ENCODE results near the gene PNPLA3. TPM values are rescaled to one million over a fixed set of nuclear protein-coding genes. Genes with fewer than 3 reads are reported as not detected.

PNPLA3 gene
- total and polyA plus RNA-seq, 7 donors = 1.3 TPM; not detected in 6

DNA sequence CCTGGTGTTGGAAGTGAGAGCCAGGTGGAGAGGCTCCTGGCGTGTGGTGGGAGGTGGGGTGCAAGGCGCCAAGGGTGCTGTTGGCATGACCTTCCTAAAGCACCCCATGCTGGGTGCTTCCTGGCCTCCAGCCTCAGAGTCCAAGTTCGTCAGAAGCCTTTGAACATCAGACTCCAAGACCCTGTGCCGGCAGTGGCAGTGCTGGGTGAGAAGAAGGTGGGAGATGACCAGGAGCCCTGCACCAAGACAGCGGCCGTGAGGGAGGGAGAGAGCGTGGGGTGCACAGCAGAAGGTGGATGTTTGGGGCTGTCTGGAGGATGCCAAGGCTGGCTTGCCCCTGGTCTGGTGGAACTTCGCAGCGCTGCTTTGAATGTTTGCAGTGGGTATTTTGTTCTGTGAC, 70.8 kb downstream of the PNPLA3 start:
- Histone ChIP-seq H3K27ac (no peak overlapping the region), H3K9me3 (no peaks in the 10 kb centered on the region), H3K4me3 (no peak overlapping the region), H3K36me3 (peaks cover 21 to 92% (median 34%) of the 10 kb centered on the region in 4 donors), H3K27me3 (no peaks in the 10 kb centered on the region), H3K4me1 (peaks cover 0 to 8% (median 0%) of the 10 kb centered on the region in 4 donors)
- 86 to 96% methylated on average over 9 of the region's 9 CpGs for WGBS, 2 donors
- no peak for TF ChIP-seq POLR2AphosphoS5 (IDR thresholded peaks at IDR 0.05)
- peak; percentile 56 for DNase-seq
- intact Hi-C loops (cut with DNase I) = loop anchor here (5.0 to 10.0 kb wide), 2 partner anchors 93 to 330 kb away; no protein-coding TSS in a partner anchor

DNA sequence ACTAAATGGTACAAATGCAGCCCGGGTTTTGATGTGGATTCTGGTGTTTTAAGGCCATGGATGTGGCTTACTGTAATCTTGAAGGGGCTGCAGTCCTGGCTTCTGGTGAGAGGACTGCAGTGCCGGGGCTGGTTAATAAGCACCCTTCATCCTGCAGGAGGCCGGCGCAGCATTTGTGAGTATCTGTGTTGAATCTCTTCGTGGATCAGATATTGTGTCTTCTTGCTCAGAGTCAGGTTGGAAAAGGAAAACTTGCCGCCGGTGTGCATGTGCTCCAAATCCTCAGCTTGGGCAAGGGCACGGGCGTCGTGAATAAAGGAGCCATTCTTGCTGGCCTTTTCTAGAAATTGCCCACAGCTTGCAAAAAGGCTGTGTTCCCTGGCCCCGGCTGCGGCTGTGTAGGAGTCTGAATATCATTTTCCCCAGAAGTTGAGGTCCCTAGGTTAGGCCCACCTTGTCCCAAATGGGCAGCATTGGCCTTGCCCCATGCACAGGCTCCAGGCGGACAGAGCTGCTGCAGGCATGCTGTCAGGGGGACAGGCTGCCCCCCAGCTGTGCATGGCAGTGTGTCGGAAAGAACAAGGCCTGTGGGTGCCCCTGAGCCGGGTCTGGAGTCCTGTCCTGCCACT, 71.6 kb downstream of the PNPLA3 start:
- peak; percentile 58 for DNase-seq
- Histone ChIP-seq H3K27ac (no peak overlapping the region), H3K4me1 (peaks cover 0 to 8% (median 0%) of the 10 kb centered on the region in 4 donors), H3K36me3 (peaks cover 14 to 89% (median 28%) of the 10 kb centered on the region in 4 donors), H3K9me3 (no peaks in the 10 kb centered on the region), H3K27me3 (no peaks in the 10 kb centered on the region), H3K4me3 (no peak overlapping the region)
- TF ChIP-seq EP300 (IDR thresholded peaks at IDR 0.05) = no peak
- TF ChIP-seq POLR2A (IDR thresholded peaks at IDR 0.05) = no peak
- TF ChIP-seq, protein P1, sequence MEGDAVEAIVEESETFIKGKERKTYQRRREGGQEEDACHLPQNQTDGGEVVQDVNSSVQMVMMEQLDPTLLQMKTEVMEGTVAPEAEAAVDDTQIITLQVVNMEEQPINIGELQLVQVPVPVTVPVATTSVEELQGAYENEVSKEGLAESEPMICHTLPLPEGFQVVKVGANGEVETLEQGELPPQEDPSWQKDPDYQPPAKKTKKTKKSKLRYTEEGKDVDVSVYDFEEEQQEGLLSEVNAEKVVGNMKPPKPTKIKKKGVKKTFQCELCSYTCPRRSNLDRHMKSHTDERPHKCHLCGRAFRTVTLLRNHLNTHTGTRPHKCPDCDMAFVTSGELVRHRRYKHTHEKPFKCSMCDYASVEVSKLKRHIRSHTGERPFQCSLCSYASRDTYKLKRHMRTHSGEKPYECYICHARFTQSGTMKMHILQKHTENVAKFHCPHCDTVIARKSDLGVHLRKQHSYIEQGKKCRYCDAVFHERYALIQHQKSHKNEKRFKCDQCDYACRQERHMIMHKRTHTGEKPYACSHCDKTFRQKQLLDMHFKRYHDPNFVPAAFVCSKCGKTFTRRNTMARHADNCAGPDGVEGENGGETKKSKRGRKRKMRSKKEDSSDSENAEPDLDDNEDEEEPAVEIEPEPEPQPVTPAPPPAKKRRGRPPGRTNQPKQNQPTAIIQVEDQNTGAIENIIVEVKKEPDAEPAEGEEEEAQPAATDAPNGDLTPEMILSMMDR (IDR thresholded peaks at IDR 0.05) = no peak
- TF ChIP-seq POLR2AphosphoS5 (IDR thresholded peaks at IDR 0.05) = no peak
- intact Hi-C loops (cut with DNase I) = loop anchor here (10.0 kb wide), 1 partner anchor 330 kb away; no protein-coding TSS in a partner anchor
- 93 to 95% methylated on average over 15 of the region's 15 CpGs for WGBS, 2 donors

DNA sequence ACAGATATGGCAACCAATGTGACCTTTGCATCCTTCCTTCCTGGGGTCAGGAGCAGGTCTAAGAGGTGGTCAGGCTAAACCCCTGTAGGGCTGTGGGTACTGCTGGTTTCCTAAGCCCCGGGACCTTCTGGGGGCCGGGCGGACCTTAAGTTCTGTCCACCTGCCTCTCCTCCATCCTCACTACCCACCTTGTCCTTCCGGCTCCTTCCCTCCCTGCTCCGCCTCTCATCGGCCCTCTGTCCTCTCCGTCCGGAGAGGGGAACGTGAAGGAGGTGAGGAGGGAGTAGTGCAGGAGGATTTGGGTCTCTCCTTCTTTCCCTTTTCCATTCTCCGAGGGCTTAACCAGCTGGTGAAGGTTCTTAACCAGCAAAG, 72.2 kb downstream of the PNPLA3 start:
- H3K36me3 ChIP-seq = peaks cover 10 to 83% (median 25%) of the 10 kb centered on the region in 4 donors
- no peaks in the 10 kb centered on the region for H3K27me3 ChIP-seq
- TF ChIP-seq, protein P1 (IDR thresholded peaks at IDR 0.05) = no peak
- TF ChIP-seq EP300 (IDR thresholded peaks at IDR 0.05) (no peak), POLR2AphosphoS5 (IDR thresholded peaks at IDR 0.05) (no peak), POLR2A (IDR thresholded peaks at IDR 0.05) (no peak)
- DNase-seq = no peak
- no peak overlapping the region for H3K27ac ChIP-seq
- intact Hi-C loops (cut with DNase I) = loop anchor here (10.0 kb wide), 1 partner anchor 329 kb away; no protein-coding TSS in a partner anchor
- WGBS, 2 donors = 58 to 86% methylated on average over 10 of the region's 10 CpGs
- H3K9me3 ChIP-seq = no peaks in the 10 kb centered on the region
- peaks cover 0 to 8% (median 0%) of the 10 kb centered on the region in 4 donors for H3K4me1 ChIP-seq
- H3K4me3 ChIP-seq = no peak overlapping the region

DNA sequence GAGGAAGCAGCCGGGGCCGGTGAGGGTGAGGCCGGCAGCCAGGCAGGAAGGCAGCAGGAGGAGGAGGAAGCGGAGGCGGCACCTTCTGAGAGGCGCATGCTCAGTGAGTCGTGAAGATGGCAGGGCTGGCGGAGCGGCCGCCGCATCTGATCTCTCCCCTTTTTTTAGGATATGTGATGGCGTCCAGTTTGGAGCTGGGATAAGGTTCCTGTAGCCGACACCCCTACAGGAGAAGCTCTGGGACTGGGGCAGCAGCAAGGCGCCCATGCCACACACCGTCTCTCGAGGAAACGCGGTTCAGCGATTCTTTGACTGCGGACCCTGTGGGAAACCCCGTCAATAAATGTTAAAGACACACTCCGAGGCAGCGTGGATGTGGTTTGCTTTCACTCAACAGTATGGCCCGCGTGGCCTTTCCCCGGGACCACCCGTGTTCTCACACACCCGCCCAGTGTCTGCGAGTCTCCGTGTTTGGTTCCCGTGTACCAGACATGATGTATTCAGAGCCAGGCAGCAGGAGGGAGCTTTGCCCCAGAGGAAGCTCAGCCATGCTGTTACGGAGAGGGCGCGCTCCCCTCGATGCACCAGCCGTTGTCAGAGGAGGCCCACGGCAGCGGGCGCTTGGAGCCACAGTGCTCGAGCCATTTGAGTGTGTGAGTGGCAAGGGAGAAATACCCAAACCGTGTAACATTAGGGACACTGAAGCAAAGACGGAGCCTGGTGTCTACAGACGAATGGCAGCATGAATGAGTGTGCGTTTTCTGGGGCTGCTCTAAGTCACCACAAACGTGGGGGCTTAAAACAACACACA, 72.8 kb downstream of the PNPLA3 start:
- Histone ChIP-seq H3K27ac (no peak overlapping the region), H3K9me3 (no peaks in the 10 kb centered on the region), H3K27me3 (no peaks in the 10 kb centered on the region), H3K4me3 (no peak overlapping the region), H3K36me3 (peaks cover 10 to 77% (median 24%) of the 10 kb centered on the region in 4 donors), H3K4me1 (peaks cover 0 to 8% (median 0%) of the 10 kb centered on the region in 4 donors)
- DNase-seq = peak; percentile 73
- no peak for TF ChIP-seq POLR2A (IDR thresholded peaks at IDR 0.05)
- TF ChIP-seq POLR2AphosphoS5 (IDR thresholded peaks at IDR 0.05) = no peak
- no peak for TF ChIP-seq EP300 (IDR thresholded peaks at IDR 0.05)
- TF ChIP-seq, protein P1 (IDR thresholded peaks at IDR 0.05) = no peak
- intact Hi-C loops (cut with DNase I) = loop anchor here (10.0 kb wide), 1 partner anchor 328 kb away; no protein-coding TSS in a partner anchor
- WGBS, 2 donors = 72 to 89% methylated on average over 45 of the region's 45 CpGs

DNA sequence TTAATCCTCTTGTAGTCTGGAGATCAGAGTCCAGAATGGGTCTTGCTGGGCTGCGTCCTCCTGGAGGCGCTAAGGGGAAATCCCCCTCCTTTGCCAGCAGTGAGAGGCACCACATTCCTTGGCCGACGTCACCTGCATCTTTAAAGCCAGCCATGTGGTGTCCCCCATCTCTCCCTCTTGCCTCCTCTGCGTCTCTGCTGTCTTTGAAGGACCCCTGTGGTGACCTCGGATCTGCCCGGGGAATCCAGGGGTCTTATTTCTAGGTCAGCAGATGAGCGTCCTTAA, 73.3 kb downstream of the PNPLA3 start:
- H3K36me3 ChIP-seq = peaks cover 10 to 72% (median 19%) of the 10 kb centered on the region in 4 donors
- no peaks in the 10 kb centered on the region for H3K27me3 ChIP-seq
- no peaks in the 10 kb centered on the region for H3K9me3 ChIP-seq
- TF ChIP-seq EP300 (IDR thresholded peaks at IDR 0.05) = no peak
- no peak for TF ChIP-seq POLR2AphosphoS5 (IDR thresholded peaks at IDR 0.05)
- TF ChIP-seq, protein P1 (IDR thresholded peaks at IDR 0.05) = no peak
- TF ChIP-seq POLR2A (IDR thresholded peaks at IDR 0.05) = no peak
- peaks cover 0 to 8% (median 0%) of the 10 kb centered on the region in 4 donors for H3K4me1 ChIP-seq
- intact Hi-C loops (cut with DNase I) = loop anchor here (10.0 kb wide), 1 partner anchor 328 kb away; no protein-coding TSS in a partner anchor
- WGBS, 2 donors = 88 to 94% methylated on average over 8 of the region's 8 CpGs
- H3K27ac ChIP-seq = no peak overlapping the region
- no peak overlapping the region for H3K4me3 ChIP-seq
- DNase-seq = peak; percentile 46
